Ascending aorta (tissue), 2 donors: Measurements from ENCODE around the gene CCDC149. TPM values are rescaled to one million over a fixed set of nuclear protein-coding genes. Genes with fewer than 3 reads are reported as not detected.

Source experiments
- DNase-seq, 2 donors: peaks; one replicate each; pipeline ENCODE4 v3.0.0-alpha.2; 2019; ENCODE audit warnings: low spot score in 2 of 2
- H3K27ac ChIP-seq, 2 donors: fragments of 200-600 bp; sonication (generic); one replicate each; pipeline ENCODE4 v1.5.1; 2016 to 2017; ENCODE audit warnings: mild to moderate bottlenecking in 1 of 2
- H3K27me3 ChIP-seq: fragments of 200-600 bp; sonication (generic); one replicate; pipeline ENCODE4 v1.5.1; 2017
- H3K36me3 ChIP-seq, 2 donors: fragments of 200-600 bp; sonication (generic); one replicate each; pipeline ENCODE4 v1.5.1; 2016
- H3K4me1 ChIP-seq, 2 donors: fragments of 200-600 bp; sonication (generic); one replicate each; pipeline ENCODE4 v1.5.1; 2016 to 2017; ENCODE audit warnings: mild to moderate bottlenecking in 1 of 2
- H3K4me3 ChIP-seq, 2 donors: fragments of 200-600 bp; sonication (generic); one replicate each; pipeline ENCODE4 v1.5.1; 2016 to 2017; ENCODE audit warnings: mild to moderate bottlenecking in 1 of 2
- H3K9me3 ChIP-seq, 2 donors: fragments of 200-600 bp; sonication (generic); one replicate each; pipeline ENCODE4 v1.5.1; 2016
- CTCF ChIP-seq, 3 experiments: fragments of 200-600 bp in 2 of 3; fragments of 450-650 bp in 1 of 3; sonication (generic) in 2 of 3; IDR thresholded peaks; one replicate each; pipeline ENCODE4 v1.5.1; 2016 to 2019; ENCODE audit warnings: antibody characterized with exemption in 3 of 3, mild to moderate bottlenecking in 1 of 3, moderate library complexity in 1 of 3
- intact Hi-C: fragments of 100-400 bp; cut with DNase I; formaldehyde crosslinking; loops from one replicate; pipeline ENCODE4 v1.15.1; 2023
- total RNA-seq: library from RNA; depleted of rRNA; stranded (reverse); fragments of >200 nt; gene quantifications from one replicate; pipeline ENCODE4 v1.1.0, GENCODE V29; 2016

Gene CCDC149
- total RNA-seq, 1 donor from 2014 or later: 8.7 TPM

DNA sequence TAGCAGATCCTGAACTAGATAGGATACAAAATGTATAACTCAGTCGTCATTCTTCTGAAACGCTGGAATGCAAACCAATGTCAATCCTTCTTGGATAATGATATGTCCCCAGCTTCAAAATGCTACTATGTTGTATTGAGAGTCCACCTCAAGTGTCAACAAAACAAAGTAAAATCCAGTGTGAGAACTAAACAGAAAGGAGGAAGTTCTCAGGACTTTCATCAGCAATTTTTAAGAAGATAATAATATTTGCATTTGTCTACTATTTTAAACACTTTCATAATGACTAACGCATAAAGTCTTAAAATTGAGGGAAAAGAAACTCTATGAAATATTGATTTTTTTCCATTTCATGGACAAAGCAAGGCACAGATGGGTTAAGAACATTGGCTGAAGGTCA lies 81.2 kb downstream of the CCDC149 start:
- Histone ChIP-seq H3K4me1 (peaks cover 0 to 3% of the 10 kb centered on the region in 2 donors), H3K4me3 (no peak overlapping the region), H3K9me3 (no peaks in the 10 kb centered on the region), H3K27me3 (no peaks in the 10 kb centered on the region), H3K27ac (no peak overlapping the region), H3K36me3 (peaks cover 11 to 34% of the 10 kb centered on the region in 2 donors)
- intact Hi-C loops: no loop called here
- no peak for TF ChIP-seq CTCF (IDR thresholded peaks at IDR 0.05)
- DNase-seq: no peak

GRCh38 chr4:24824720-24825119 lies 88.1 kb downstream of the CCDC149 start:
- no peak overlapping the region for H3K4me3 ChIP-seq
- H3K27ac ChIP-seq: no peak overlapping the region
- no peaks in the 10 kb centered on the region for H3K27me3 ChIP-seq
- TF ChIP-seq CTCF (IDR thresholded peaks at IDR 0.05): no peak
- H3K4me1 ChIP-seq: no peaks in the 10 kb centered on the region
- H3K36me3 ChIP-seq: peaks cover 10 to 32% of the 10 kb centered on the region in 2 donors
- H3K9me3 ChIP-seq: no peaks in the 10 kb centered on the region
- intact Hi-C loops: no loop called here
- DNase-seq: no peak

DNA sequence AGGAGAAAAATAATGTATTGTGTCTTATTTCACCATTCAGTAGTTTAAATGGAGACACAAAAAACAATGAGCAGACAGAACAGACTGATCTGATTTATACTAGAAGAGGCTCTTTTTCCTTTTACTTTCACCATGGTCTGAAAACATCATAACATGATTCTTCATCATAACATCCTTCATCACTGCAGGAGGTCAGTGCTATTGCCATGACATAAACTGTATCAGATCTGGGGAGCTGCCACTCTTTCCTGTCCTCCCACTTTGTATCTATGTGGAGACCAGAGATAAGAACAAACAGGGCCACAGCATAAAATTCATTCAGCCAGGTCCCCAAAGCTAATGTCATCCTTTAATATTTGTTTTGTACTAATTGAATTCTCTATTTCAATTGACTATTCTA lies 92.3 kb downstream of the CCDC149 start:
- intact Hi-C loops: no loop called here
- peaks cover 25 to 52% of the 10 kb centered on the region in 2 donors for H3K36me3 ChIP-seq
- H3K4me3 ChIP-seq: no peak overlapping the region
- H3K9me3 ChIP-seq: no peaks in the 10 kb centered on the region
- DNase-seq: no peak
- no peak for TF ChIP-seq CTCF (IDR thresholded peaks at IDR 0.05)
- H3K27ac ChIP-seq: no peak overlapping the region
- H3K27me3 ChIP-seq: no peaks in the 10 kb centered on the region
- no peaks in the 10 kb centered on the region for H3K4me1 ChIP-seq

GRCh38 chr4:24816797-24817196 lies 96.0 kb downstream of the CCDC149 start:
- no peak overlapping the region for H3K4me3 ChIP-seq
- peaks cover 18 to 48% of the 10 kb centered on the region in 2 donors for H3K36me3 ChIP-seq
- DNase-seq: no peak

GRCh38 chr4:24813732-24814131 lies 99.1 kb downstream of the CCDC149 start:
- DNase-seq: no peak
- Histone ChIP-seq H3K4me3 (no peak overlapping the region), H3K9me3 (no peaks in the 10 kb centered on the region), H3K4me1 (peaks cover 0 to 3% of the 10 kb centered on the region in 2 donors), H3K27ac (no peak overlapping the region), H3K27me3 (no peaks in the 10 kb centered on the region), H3K36me3 (peaks cover 6 to 34% of the 10 kb centered on the region in 2 donors)
- no peak for TF ChIP-seq CTCF (IDR thresholded peaks at IDR 0.05)
- intact Hi-C loops: no loop called here

More at GRCh38 chr4:24816797-24817196, 96.0 kb downstream of the CCDC149 start:
- no peaks in the 10 kb centered on the region for H3K9me3 ChIP-seq
- H3K4me1 ChIP-seq: no peaks in the 10 kb centered on the region
- no peak overlapping the region for H3K27ac ChIP-seq
- no peak for TF ChIP-seq CTCF (IDR thresholded peaks at IDR 0.05)
- no peaks in the 10 kb centered on the region for H3K27me3 ChIP-seq
- intact Hi-C loops: no loop called here
